ENCODE data around the gene APLP1.

- TF ChIP-seq CTCF (conservative IDR thresholded peaks at IDR 0.05; ENCODE audit: low read depth in 2 of 2) (peak in 1 of 2 experiments; percentile 19; a peak in 3 of 4 replicates), CREB1 (CRISPR knock-in tag; IDR thresholded peaks at IDR 0.05; ENCODE audit: low read depth) (no peak), EZH2 (IDR thresholded peaks at IDR 0.05; ENCODE audit: low read depth, unreplicated experiment) (no peak), JUNB (IDR thresholded peaks at IDR 0.05; ENCODE audit: unreplicated experiment) (no peak), REST (IDR thresholded peaks at IDR 0.05; ENCODE audit: unreplicated experiment) (no peak), EZH2phosphoT487 (IDR thresholded peaks at IDR 0.05; ENCODE audit: unreplicated experiment) (no peak), NANOG (IDR thresholded peaks at IDR 0.05; ENCODE audit: borderline replicate concordance) (no peak), POLR2AphosphoS5 (IDR thresholded peaks at IDR 0.05; ENCODE audit: low read depth) (no peak), ETS1 (IDR thresholded peaks at IDR 0.05) (no peak)
Observed at GRCh38 chr19:35846038-35846668, 22.2 kb upstream of the APLP1 start.

Measured in GM23338 (cell line).